ENCODE results near the gene PPP1R11.
"Not testable (repeated sequence)": the region's sequence is repeated elsewhere in the genome, so short reads cannot be mapped to it uniquely, and the experiment has no call there.

The PPP1R11 gene

GRCh38 chr6:30102970-30103871 is 36.2 kb downstream of the PPP1R11 start:
- peak overlapping the region; percentile 55 for H3K9ac ChIP-seq (ENCODE audit: low read length)
- peak overlapping the region; percentile 73 for H3K4me3 ChIP-seq (ENCODE audit: low read length)
- H3K9me3 ChIP-seq (ENCODE audit: control insufficient read depth, low read length) = no peaks in the 10 kb centered on the region
- H3K36me3 ChIP-seq (ENCODE audit: control insufficient read depth, insufficient read depth, low read length) = no peaks in the 10 kb centered on the region
- H3K27me3 ChIP-seq (ENCODE audit: control insufficient read depth, insufficient read depth, low read length) = peaks cover 7% of the 10 kb centered on the region
- H3K4me1 ChIP-seq (ENCODE audit: control insufficient read depth, insufficient read depth, low read length) = peaks cover 42% of the 10 kb centered on the region

- H3K4me1 ChIP-seq (ENCODE audit: control insufficient read depth, insufficient read depth, low read length) = peaks cover 39% of the 10 kb centered on the region
- no peaks in the 10 kb centered on the region for H3K9me3 ChIP-seq (ENCODE audit: control insufficient read depth, low read length)
- peak overlapping the region; percentile 55 for H3K9ac ChIP-seq (ENCODE audit: low read length)
- H3K36me3 ChIP-seq (ENCODE audit: control insufficient read depth, insufficient read depth, low read length) = no peaks in the 10 kb centered on the region
- H3K27me3 ChIP-seq (ENCODE audit: control insufficient read depth, insufficient read depth, low read length) = peaks cover 7% of the 10 kb centered on the region
- peak overlapping the region; percentile 73 for H3K4me3 ChIP-seq (ENCODE audit: low read length)
Observed at GRCh38 chr6:30103872-30104179, 36.8 kb downstream of the PPP1R11 start.

GRCh38 chr6:30104661-30105060 is 37.7 kb downstream of the PPP1R11 start:
- Histone ChIP-seq H3K27me3 (ENCODE audit: control insufficient read depth, insufficient read depth, low read length) (peaks cover 7% of the 10 kb centered on the region), H3K4me3 (ENCODE audit: low read length) (no peak overlapping the region), H3K9me3 (ENCODE audit: control insufficient read depth, low read length) (no peaks in the 10 kb centered on the region), H3K4me1 (ENCODE audit: control insufficient read depth, insufficient read depth, low read length) (peaks cover 42% of the 10 kb centered on the region), H3K9ac (ENCODE audit: low read length) (no peak overlapping the region), H3K36me3 (ENCODE audit: control insufficient read depth, insufficient read depth, low read length) (no peaks in the 10 kb centered on the region)

GRCh38 chr6:30111266-30111856 is 44.4 kb downstream of the PPP1R11 start:
- Histone ChIP-seq H3K27me3 (ENCODE audit: control insufficient read depth, insufficient read depth, low read length) (no peaks in the 10 kb centered on the region), H3K9ac (ENCODE audit: low read length) (peak overlapping the region; percentile 74), H3K9me3 (ENCODE audit: control insufficient read depth, low read length) (no peaks in the 10 kb centered on the region), H3K36me3 (ENCODE audit: control insufficient read depth, insufficient read depth, low read length) (no peaks in the 10 kb centered on the region), H3K4me3 (ENCODE audit: low read length) (peak overlapping the region; percentile 14), H3K4me1 (ENCODE audit: control insufficient read depth, insufficient read depth, low read length) (peaks cover 21% of the 10 kb centered on the region)

GRCh38 chr6:30112402-30112994 is 45.5 kb downstream of the PPP1R11 start:
- Histone ChIP-seq H3K27me3 (ENCODE audit: control insufficient read depth, insufficient read depth, low read length) (no peaks in the 10 kb centered on the region), H3K36me3 (ENCODE audit: control insufficient read depth, insufficient read depth, low read length) (no peaks in the 10 kb centered on the region), H3K4me3 (ENCODE audit: low read length) (peak overlapping the region; percentile 14), H3K9me3 (ENCODE audit: control insufficient read depth, low read length) (no peaks in the 10 kb centered on the region), H3K9ac (ENCODE audit: low read length) (peak overlapping the region; percentile 74), H3K4me1 (ENCODE audit: control insufficient read depth, insufficient read depth, low read length) (peaks cover 21% of the 10 kb centered on the region)

- no peaks in the 10 kb centered on the region for H3K27me3 ChIP-seq (ENCODE audit: control insufficient read depth, insufficient read depth, low read length)
- H3K36me3 ChIP-seq (ENCODE audit: control insufficient read depth, insufficient read depth, low read length) = no peaks in the 10 kb centered on the region
- H3K9ac ChIP-seq (ENCODE audit: low read length) = peak within 1 kb of the TSS; percentile 74
- H3K4me1 ChIP-seq (ENCODE audit: control insufficient read depth, insufficient read depth, low read length) = peaks cover 21% of the 10 kb centered on the region
- no peaks in the 10 kb centered on the region for H3K9me3 ChIP-seq (ENCODE audit: control insufficient read depth, low read length)
- peak within 1 kb of the TSS; percentile 47 for H3K4me3 ChIP-seq (ENCODE audit: low read length)
Observed at GRCh38 chr6:30113003-30113759, 46.2 kb downstream of the PPP1R11 start, which contains the start of gene TRIM31. TSS of gene TRIM31 (minus strand) at chr6:30113090. CDS start at chr6:30112805, 285 bp downstream.

GRCh38 chr6:30113841-30114240 is 46.8 kb downstream of the PPP1R11 start:
- peak overlapping the region; percentile 47 for H3K4me3 ChIP-seq (ENCODE audit: low read length)
- H3K4me1 ChIP-seq (ENCODE audit: control insufficient read depth, insufficient read depth, low read length) = peaks cover 18% of the 10 kb centered on the region
- H3K9me3 ChIP-seq (ENCODE audit: control insufficient read depth, low read length) = no peaks in the 10 kb centered on the region
- peak overlapping the region; percentile 74 for H3K9ac ChIP-seq (ENCODE audit: low read length)
- H3K36me3 ChIP-seq (ENCODE audit: control insufficient read depth, insufficient read depth, low read length) = no peaks in the 10 kb centered on the region
- no peaks in the 10 kb centered on the region for H3K27me3 ChIP-seq (ENCODE audit: control insufficient read depth, insufficient read depth, low read length)

GRCh38 chr6:30116724-30117123 is 49.7 kb downstream of the PPP1R11 start:
- Histone ChIP-seq H3K27me3 (ENCODE audit: control insufficient read depth, insufficient read depth, low read length) (no peaks in the 10 kb centered on the region), H3K4me1 (ENCODE audit: control insufficient read depth, insufficient read depth, low read length) (peaks cover 19% of the 10 kb centered on the region), H3K36me3 (ENCODE audit: control insufficient read depth, insufficient read depth, low read length) (no peaks in the 10 kb centered on the region), H3K9me3 (ENCODE audit: control insufficient read depth, low read length) (no peaks in the 10 kb centered on the region), H3K4me3 (ENCODE audit: low read length) (no peak overlapping the region), H3K9ac (ENCODE audit: low read length) (no peak overlapping the region)

- not testable (repeated sequence) for H3K4me3 ChIP-seq (ENCODE audit: low read length); H3K9me3 ChIP-seq (ENCODE audit: control insufficient read depth, low read length); H3K27me3 ChIP-seq (ENCODE audit: control insufficient read depth, insufficient read depth, low read length); H3K36me3 ChIP-seq (ENCODE audit: control insufficient read depth, insufficient read depth, low read length); H3K9ac ChIP-seq (ENCODE audit: low read length)
- peaks cover 24% of the 10 kb centered on the region for H3K4me1 ChIP-seq (ENCODE audit: control insufficient read depth, insufficient read depth, low read length)
Observed at GRCh38 chr6:30118691-30119090, 51.7 kb downstream of the PPP1R11 start.

All from mucosa of stomach (tissue), 1 donor.